GM12891 (cell line): ENCODE results near the gene ARHGEF17.

ENCODE experiments used
- DNase-seq: peaks from one replicate; pipeline ENCODE4 v3.0.0; 2011; ENCODE audit warnings: low spot score; ENCODE audit not compliant: insufficient read length
- FAIRE-seq: peaks from 2 replicates; lab custom pipeline; 2011; peaks lifted over from hg19 to GRCh38; lab: Jason Lieb, UNC
- PAX5 ChIP-seq: IDR thresholded peaks from 2 replicates; pipeline ENCODE4 v1.6.1; 2011; ENCODE audit warnings: low read length, moderate library complexity, mild to moderate bottlenecking; ENCODE audit not compliant: insufficient read depth, severe bottlenecking
- POLR2A ChIP-seq: IDR thresholded peaks from 2 replicates; pipeline ENCODE4 v1.6.1; 2011; ENCODE audit warnings: low read depth, low read length, control low read depth
- POLR2AphosphoS5 ChIP-seq: IDR thresholded peaks from 2 replicates; pipeline ENCODE4 v1.6.1; 2011; ENCODE audit warnings: low read depth, low read length, control low read depth
- POU2F2 ChIP-seq: IDR thresholded peaks from 2 replicates; pipeline ENCODE4 v1.6.1; 2011; ENCODE audit warnings: low read depth, mild to moderate bottlenecking, control low read depth, low read length, moderate library complexity
- SPI1 ChIP-seq: IDR thresholded peaks from 2 replicates; pipeline ENCODE4 v1.6.1; 2011; ENCODE audit warnings: low read depth, low read length, control low read depth
- TAF1 ChIP-seq: IDR thresholded peaks from 2 replicates; pipeline ENCODE4 v1.6.1; 2011; ENCODE audit warnings: low read depth, low read length, control low read depth

The ARHGEF17 gene

DNA sequence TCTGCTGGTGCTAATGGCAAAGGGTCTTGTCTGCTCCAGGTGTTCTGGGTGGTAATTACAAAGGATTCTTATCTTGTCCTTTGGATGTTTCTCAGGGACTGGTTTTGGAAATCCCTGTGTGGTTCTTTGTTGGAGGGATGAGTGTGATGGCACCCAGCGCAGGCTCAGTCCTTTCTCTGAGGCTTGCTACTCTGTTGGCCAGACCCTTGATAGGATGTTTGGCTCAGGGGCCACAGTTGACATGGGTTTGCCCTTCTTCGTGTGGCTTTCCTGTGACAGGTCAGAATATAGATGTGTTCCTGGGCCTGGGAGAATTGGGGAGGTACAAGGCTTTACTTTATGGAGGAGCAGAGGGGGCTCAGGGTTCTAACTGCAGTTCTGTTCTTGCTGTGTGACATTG, 4.0 kb downstream of the ARHGEF17 start:
- DNase-seq: no peak
- no peak for FAIRE-seq

DNA sequence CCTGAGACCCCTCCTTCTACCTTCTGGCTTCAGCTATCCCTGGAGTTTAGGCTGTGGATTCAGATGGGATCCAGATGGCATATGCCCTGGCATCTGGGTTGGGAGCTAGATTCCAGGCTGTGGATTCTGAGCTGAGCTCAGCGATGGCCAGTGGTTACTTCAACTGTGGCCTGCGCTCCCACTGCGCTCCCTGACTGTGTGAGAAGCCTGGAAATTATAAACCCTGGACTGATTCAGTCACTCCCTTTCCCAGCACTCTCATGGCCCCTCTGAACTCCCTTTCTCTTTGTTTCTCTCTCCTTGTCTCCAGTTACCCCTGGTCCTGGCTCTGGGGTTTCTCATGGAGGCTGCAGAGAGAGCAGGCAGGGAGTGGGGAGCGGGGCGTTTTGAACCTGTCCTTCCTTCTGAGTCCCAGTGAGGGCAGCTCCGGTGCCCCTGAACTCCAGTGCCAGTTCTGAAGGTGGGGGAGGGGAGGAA, 4.8 kb downstream of the ARHGEF17 start:
- FAIRE-seq (no peak), DNase-seq (no peak)
- TF ChIP-seq SPI1: no peak
- no peak for TF ChIP-seq TAF1
- TF ChIP-seq PAX5: no peak
- TF ChIP-seq POU2F2: no peak
- TF ChIP-seq POLR2A: no peak
- no peak for TF ChIP-seq POLR2AphosphoS5

More for the DNA sequence above, 4.0 kb downstream of the ARHGEF17 start:
- TF ChIP-seq POLR2A: no peak
- no peak for TF ChIP-seq SPI1
- no peak for TF ChIP-seq TAF1
- TF ChIP-seq PAX5: no peak
- no peak for TF ChIP-seq POLR2AphosphoS5
- no peak for TF ChIP-seq POU2F2

DNA sequence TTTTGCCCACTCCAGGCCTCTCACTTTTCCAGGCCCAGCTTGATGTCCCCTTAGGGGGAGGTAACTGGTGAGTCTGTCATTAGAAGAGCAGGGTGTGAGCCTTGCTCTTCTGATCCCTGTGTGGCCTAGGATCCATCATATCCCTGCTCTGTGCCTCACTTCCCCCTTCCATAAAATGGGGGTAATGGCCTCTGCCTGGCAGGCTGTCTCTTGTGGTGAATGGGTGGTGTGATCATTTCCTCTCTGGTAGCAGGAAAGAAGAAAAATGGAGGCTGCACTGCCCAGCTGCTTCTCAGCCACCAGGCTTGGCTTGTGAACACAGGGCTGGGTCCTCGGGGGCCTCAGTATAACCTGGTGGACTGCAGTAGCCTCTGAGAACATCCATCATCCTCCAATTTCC, 5.6 kb downstream of the ARHGEF17 start:
- DNase-seq: no peak
- no peak for FAIRE-seq
- TF ChIP-seq SPI1 (peak; percentile 64), POLR2AphosphoS5 (no peak)

DNA sequence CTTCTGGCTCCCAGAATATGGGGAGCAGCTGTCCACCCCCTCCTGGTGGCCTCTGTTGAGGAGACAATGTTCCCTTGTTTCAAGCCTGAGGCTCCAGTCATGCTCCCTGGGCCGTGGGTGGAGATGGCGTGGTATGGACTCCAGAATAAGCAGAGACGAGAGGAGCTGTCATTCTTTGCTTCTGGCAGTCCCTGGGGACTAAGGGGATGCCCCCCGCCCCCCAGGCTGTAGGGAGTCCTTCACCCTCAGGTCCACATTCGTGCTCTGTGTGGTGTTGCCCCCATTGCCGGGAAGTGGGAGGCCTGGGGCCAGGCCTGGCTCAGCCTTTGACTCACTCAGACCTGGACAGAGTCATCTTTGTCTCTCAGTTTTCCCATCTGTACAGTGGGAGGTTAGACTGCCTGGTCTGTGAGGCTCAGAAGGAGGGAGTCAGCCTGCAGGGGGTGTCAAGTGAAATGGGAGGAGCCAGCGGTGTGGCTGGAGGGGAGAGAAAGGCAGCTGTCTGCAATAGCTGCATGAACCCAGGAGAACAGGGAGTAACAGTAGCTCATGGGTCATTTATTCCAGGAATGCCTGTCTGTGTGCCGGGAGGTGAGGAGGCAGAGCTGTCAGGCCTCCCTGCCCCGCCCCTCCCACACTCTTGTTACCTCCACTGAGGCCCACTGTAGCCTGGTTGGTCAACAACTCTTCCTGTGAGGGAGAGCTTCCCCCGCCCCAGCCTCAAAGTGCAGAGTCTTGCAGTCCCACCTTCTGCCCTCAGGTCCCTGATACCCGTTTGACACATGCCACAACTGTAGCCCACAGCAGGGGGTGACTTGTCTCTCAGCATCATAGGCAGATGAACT, 6.3 kb downstream of the ARHGEF17 start:
- DNase-seq (no peak), FAIRE-seq (peak; percentile 20)
- TF ChIP-seq SPI1: no peak
- no peak for TF ChIP-seq TAF1
- no peak for TF ChIP-seq POLR2A
- no peak for TF ChIP-seq PAX5
- no peak for TF ChIP-seq POU2F2
- TF ChIP-seq POLR2AphosphoS5: no peak

DNA sequence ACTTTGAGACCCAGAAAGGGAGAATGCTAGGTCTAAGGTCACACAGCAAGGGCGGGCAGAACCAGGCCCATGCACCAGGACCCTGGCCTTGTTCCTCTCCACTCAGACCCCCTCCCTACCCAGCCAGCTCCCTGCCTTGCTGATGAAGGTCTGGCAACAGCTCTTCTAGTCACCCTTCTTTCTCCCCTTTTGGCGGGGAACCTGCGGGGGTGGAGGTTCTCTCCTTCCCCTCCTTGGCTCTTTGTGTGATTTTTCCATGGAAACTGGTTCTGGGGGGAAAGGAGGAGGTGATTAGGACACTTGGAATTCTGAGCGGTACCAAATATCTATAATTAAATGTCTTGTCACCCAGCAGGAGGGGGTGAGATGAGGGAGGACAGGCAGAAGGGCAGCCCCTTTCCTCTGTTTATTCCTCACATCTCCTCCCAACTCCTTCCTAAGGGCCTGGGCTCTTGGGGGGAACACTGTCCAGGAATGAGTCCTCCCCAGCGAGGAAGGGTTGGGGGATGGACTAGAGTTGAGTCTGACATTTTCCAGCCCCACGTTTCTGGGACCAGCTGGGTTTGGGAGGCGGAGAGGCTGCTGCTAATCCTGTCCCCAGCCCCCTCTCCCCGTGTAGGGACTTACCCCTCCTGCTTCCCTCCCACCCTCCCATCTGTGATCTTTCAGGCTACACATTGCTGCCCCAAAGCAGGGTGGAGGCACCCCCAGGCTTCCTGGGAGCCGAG, 7.4 kb downstream of the ARHGEF17 start:
- FAIRE-seq: no peak
- TF ChIP-seq PAX5: no peak
- TF ChIP-seq TAF1: no peak
- TF ChIP-seq POLR2A: no peak
- TF ChIP-seq SPI1: no peak
- TF ChIP-seq POLR2AphosphoS5: no peak
- TF ChIP-seq POU2F2: no peak
- no peak for DNase-seq

DNA sequence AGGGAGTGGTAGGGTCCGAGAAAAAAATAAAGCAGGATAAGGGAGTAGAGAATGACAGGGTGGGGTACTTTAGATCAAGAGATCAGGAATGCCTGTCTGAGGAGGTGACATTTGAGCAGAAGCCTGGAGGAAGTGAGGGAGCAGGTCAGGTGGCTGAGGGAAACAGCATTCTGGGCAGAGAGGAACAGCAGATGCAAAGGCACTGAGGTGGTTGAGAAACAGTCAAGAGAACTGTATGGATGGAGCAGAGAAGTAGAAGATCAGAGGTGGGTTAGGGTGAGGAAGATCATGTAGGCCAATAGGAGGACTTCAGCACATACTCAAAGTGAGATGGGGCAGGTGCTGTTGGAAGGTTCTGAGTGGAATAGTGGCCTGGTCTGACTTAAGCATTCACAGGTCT, 8.3 kb downstream of the ARHGEF17 start:
- DNase-seq (no peak), FAIRE-seq (no peak)
- TF ChIP-seq SPI1 (no peak), POLR2A (no peak), PAX5 (no peak), POLR2AphosphoS5 (no peak), TAF1 (no peak), POU2F2 (no peak)

DNA sequence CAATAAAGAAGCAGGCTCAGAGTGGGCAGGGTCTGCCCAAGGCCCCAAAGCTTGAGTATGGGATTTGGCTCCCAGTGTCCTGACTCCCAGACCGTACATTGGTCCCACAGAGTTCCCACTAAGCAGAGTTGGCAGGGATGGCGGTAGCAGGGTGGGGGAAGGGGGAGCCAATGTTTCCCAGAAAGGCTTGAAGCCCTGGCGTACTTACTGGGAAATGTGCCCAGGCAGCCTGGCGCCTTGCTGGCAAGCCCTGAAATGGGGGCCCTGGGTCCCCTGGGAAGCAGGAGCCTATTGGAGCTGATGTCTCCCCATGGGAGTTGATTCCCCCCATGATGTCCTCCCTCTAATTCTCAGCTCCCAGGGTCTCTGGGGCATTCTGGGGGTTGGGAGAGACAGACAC, 9.3 kb downstream of the ARHGEF17 start:
- no peak for FAIRE-seq
- TF ChIP-seq PAX5 (no peak), TAF1 (no peak), POLR2AphosphoS5 (no peak), POLR2A (no peak), POU2F2 (no peak), SPI1 (no peak)
- DNase-seq: no peak

DNA sequence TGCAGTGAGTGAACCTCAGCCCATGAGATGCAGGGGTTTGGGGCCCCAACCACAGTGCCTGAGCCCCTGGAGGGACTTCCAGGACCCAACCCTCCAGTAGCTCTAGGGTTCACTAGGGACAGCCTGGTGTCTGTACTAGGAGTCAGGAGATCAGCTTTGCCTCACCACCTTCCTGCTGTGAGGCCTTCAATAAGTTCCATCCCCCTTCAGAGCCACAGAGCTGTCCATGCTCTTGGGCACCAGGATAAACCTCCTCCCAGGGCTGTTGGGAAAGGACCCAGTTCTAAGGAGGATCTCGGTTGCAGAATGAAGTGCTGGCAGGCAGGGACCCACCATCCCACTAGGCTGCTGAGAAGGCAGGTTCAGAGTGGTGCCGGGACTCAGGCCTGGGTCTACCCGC, 9.7 kb downstream of the ARHGEF17 start:
- FAIRE-seq (no peak), DNase-seq (no peak)
- TF ChIP-seq TAF1 (no peak), POU2F2 (no peak), SPI1 (no peak), POLR2A (no peak), POLR2AphosphoS5 (no peak), PAX5 (no peak)

DNA sequence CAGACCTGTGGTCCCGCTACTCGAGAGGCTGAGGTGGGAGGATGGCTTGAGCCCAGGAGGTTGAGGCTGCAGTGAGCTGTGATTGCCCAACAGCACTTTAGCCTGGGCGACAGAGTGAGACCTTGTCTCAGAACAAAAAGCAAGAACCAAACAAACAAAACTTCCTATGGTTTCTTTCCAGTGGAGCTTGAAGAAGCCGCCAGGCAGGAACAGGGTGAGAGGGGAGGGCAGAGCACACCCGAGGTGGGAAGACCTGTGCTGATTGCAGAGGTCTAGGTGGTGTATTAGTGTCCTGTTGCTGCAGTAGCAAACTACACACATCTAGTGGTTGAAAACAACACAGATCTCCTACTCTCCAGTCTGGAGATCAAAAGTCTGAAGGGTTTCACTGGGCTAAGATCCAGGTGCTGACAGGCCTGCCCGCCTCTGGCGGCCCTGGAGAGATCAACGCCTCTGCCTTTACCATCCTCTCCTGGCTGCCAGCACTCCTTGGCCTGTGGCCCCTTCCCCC, 10.5 kb downstream of the ARHGEF17 start:
- no peak for FAIRE-seq

More for the DNA sequence above, 10.5 kb downstream of the ARHGEF17 start:
- TF ChIP-seq POLR2A (no peak), TAF1 (no peak), SPI1 (no peak), PAX5 (no peak), POLR2AphosphoS5 (no peak), POU2F2 (no peak)
- DNase-seq: no peak
